Kidney (tissue), 14 donors: Measurements from ENCODE around the gene SMG6. TPM values are rescaled to one million over a fixed set of nuclear protein-coding genes. Genes with fewer than 3 reads are reported as not detected.

Experiments
- DNase-seq, 5 donors: peaks; one replicate each; pipeline ENCODE4 v3.0.0-alpha.2; 2013 to 2020
- FAIRE-seq: peaks from 2 replicates; lab custom pipeline; 2012; peaks lifted over from hg19 to GRCh38; lab: Jason Lieb, UNC
- H3K27ac ChIP-seq, 2 donors: one replicate each; pipeline ENCODE4 v1.7.0; 2013; ENCODE audit warnings: low read depth in 2 of 2, low read length in 2 of 2, inconsistent platforms in 1 of 2
- H3K27me3 ChIP-seq: one replicate; pipeline ENCODE4 v1.7.1; 2013; ENCODE audit warnings: low read length, inconsistent platforms; ENCODE audit not compliant: control insufficient read depth, insufficient read depth
- H3K36me3 ChIP-seq, 3 donors: one replicate each; pipeline versions ENCODE4 v1.7.0 to v1.7.1; 2013; ENCODE audit warnings: low read length in 3 of 3, control low read depth in 1 of 3, inconsistent platforms in 1 of 3; ENCODE audit not compliant: insufficient read depth in 3 of 3, control insufficient read depth in 2 of 3
- H3K4me1 ChIP-seq, 3 donors: one replicate each; pipeline versions ENCODE4 v1.7.0 to v1.7.1; 2013; ENCODE audit warnings: low read length in 3 of 3, inconsistent platforms in 1 of 3, low read depth in 1 of 3; ENCODE audit not compliant: control insufficient read depth in 2 of 3, insufficient read depth in 2 of 3
- H3K4me3 ChIP-seq, 3 donors: one replicate each; pipeline versions ENCODE4 v1.7.0 to v1.8.1; 2013; ENCODE audit warnings: low read length in 3 of 3, control low read depth in 1 of 3, inconsistent platforms in 1 of 3
- H3K9ac ChIP-seq, 3 donors: one replicate each; pipeline versions ENCODE4 v1.7.0 to v1.7.1; 2013; ENCODE audit warnings: low read length in 3 of 3, control low read depth in 1 of 3, inconsistent platforms in 1 of 3
- H3K9me3 ChIP-seq, 3 donors: one replicate each; pipeline versions ENCODE4 v1.7.0 to v1.7.1; 2013; ENCODE audit warnings: low read length in 3 of 3, control low read depth in 1 of 3, inconsistent platforms in 1 of 3; ENCODE audit not compliant: control insufficient read depth in 2 of 3, insufficient read depth in 1 of 3
- intact Hi-C: fragments of 100-400 bp; cut with DNase I; formaldehyde crosslinking; loops from one replicate; pipeline ENCODE4 v1.11.1; 2022
- polyA plus RNA-seq: library from polyadenylated mRNA; stranded (reverse); fragments of 350-450 nt; fragmentation: Illumina TruSeq; extraction: RNeasy Lipid Tissue Mini Kit (QIAGEN cat#74804); gene quantifications from one replicate; pipeline ENCODE4 v1.2.3, GENCODE V29; 2014; ENCODE audit warnings: low read depth, low replicate concordance; ENCODE audit not compliant: insufficient read depth
- total RNA-seq: library from RNA; stranded (reverse); fragmentation: NEBNext Ultra II Directional; extraction: Animal tissue kit (Norgen Biotek cat#: 25700); gene quantifications from one replicate; pipeline ENCODE4 v1.2.1, GENCODE V29; 2021
- TF ChIP-seq, protein P1 (sequence below): IDR thresholded peaks from 3 replicates; pipeline ENCODE4 v1.5.1; 2012; ENCODE audit warnings: mild to moderate bottlenecking, moderate library complexity, borderline replicate concordance; ENCODE audit not compliant: insufficient read depth; ENCODE audit errors: extremely low read depth
- donor health status: control.
- donor health status: control.
- donor health status: control.
- donor health status: control.
- donor health status: control.
- donor health status: DM: yes; HTN: yes; CAD: no.
- donor health status: Normal renal cell carcinoma (clear cell type).

Gene SMG6
- total and polyA plus RNA-seq, 2 donors from 2014 or later = 20.6 to 37.3 TPM

DNA sequence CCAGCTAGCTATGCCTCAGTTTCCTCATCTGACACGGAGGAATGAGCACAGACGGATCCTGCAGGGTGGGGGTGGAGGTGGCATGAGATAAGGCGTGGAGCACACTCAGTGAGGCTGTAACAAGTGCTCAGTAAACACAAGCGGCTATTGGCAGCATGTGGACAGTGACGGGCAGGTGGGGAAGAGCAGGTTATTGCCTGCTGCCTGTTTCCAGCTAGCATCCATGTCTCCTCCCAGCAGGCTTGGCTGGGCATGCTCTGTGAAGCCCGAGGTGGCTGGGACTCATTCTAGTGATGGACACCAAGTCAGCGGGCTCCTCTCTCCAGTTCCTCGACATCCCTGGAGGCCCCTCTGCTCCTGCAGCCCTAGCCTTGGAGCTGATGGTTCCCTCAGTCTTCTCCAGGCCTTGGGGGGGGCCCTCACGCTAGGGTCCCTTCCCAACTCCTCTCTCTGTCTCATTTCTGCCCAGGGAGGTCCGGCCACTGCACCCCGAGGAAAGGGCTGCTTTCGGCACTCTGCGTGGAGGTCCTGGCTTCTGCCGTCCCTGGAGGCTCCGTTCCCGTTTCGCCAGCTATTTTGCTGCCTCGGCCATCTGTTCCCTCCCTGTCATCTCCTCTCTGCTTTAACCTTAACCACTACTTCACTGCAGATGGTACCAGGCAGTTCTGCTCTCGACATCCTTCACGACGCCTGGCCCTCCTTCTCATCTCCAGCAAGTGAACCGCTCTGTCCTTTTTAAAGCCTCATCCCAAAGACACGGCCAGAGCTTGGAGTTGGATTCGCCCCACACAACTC, 284.7 kb downstream of the SMG6 start:
- no peak for DNase-seq
- intact Hi-C loops = no loop called here
- H3K9ac ChIP-seq = no peak overlapping the region
- FAIRE-seq = no peak
- no peaks in the 10 kb centered on the region for H3K9me3 ChIP-seq
- no peak overlapping the region for H3K27ac ChIP-seq
- H3K27me3 ChIP-seq = peaks cover 4% of the 10 kb centered on the region
- peaks cover 0 to 12% (median 0%) of the 10 kb centered on the region in 3 donors for H3K4me1 ChIP-seq
- TF ChIP-seq, protein P1, sequence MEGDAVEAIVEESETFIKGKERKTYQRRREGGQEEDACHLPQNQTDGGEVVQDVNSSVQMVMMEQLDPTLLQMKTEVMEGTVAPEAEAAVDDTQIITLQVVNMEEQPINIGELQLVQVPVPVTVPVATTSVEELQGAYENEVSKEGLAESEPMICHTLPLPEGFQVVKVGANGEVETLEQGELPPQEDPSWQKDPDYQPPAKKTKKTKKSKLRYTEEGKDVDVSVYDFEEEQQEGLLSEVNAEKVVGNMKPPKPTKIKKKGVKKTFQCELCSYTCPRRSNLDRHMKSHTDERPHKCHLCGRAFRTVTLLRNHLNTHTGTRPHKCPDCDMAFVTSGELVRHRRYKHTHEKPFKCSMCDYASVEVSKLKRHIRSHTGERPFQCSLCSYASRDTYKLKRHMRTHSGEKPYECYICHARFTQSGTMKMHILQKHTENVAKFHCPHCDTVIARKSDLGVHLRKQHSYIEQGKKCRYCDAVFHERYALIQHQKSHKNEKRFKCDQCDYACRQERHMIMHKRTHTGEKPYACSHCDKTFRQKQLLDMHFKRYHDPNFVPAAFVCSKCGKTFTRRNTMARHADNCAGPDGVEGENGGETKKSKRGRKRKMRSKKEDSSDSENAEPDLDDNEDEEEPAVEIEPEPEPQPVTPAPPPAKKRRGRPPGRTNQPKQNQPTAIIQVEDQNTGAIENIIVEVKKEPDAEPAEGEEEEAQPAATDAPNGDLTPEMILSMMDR = no peak
- no peaks in the 10 kb centered on the region for H3K36me3 ChIP-seq
- H3K4me3 ChIP-seq = no peak overlapping the region

DNA sequence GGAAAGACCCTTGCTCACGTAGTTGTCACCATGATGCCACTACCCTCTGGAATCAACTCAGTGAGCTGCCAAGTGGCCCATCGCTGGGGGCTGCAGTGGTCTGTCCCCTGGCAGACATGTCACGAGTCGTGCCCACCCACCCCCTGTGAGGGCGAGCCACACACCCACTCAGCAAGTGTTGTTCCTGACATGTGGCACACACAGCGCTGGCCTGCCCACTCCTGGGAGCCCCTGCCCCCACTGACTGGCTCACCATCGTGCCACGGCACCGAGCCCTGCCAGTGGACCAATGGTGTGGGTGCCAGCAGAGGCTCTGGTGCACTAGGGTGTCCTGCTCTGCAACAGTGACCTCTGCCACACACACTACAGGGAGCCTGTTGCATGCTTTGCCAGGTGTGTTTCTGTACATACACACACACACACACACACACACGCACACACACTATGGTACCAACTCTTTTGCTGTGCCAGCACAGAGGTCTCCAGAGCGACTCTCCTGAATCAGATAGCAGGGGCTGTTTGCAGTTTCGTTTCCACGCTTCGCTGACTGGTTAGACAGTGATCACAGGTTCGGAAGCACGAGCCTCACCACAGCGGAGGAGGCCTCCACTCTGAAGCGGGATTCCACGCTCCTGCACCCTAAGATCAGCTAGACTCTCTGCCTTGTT, 286.2 kb downstream of the SMG6 start:
- Histone ChIP-seq H3K36me3 (no peaks in the 10 kb centered on the region), H3K9me3 (no peaks in the 10 kb centered on the region), H3K27me3 (peaks cover 2% of the 10 kb centered on the region), H3K4me1 (peaks cover 0 to 16% (median 0%) of the 10 kb centered on the region in 3 donors), H3K27ac (no peak overlapping the region), H3K4me3 (peak overlapping the region in 1 of 3 donors; percentile 21), H3K9ac (no peak overlapping the region)
- peak in 2 of 5 donors; percentile 46 to 58 for DNase-seq
- intact Hi-C loops = no loop called here
- FAIRE-seq = no peak
- TF ChIP-seq, protein P1 = no peak

DNA sequence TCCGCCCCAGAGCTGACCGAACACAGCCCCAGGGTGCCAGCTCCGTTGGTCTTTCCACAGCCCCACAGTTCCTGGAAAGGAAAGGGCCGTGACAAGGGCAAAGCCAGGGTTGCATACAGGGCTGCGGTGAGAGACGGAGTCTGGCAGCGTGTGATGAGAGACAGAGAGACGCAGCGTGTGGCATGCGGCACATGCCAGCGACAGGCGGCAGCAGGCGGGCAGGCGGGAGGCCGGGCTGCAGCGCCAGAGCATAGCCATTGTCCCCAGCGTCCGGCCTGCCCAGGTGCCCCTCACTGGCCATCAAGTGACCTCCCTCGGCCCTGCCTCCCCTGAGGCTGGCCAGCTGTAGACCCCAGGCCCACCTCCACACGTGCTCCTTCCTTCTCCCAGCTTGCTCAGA, 287.1 kb downstream of the SMG6 start:
- DNase-seq (no peak), FAIRE-seq (no peak)
- Histone ChIP-seq H3K27ac (no peak overlapping the region), H3K27me3 (peaks cover 2% of the 10 kb centered on the region), H3K36me3 (no peaks in the 10 kb centered on the region), H3K4me3 (no peak overlapping the region), H3K9ac (no peak overlapping the region), H3K4me1 (peaks cover 0 to 22% (median 0%) of the 10 kb centered on the region in 3 donors), H3K9me3 (no peaks in the 10 kb centered on the region)
- intact Hi-C loops = no loop called here
- TF ChIP-seq, protein P1 = no peak
